ENCODE data around the gene SUPT5H. TPM values are rescaled to one million over a fixed set of nuclear protein-coding genes. Genes with fewer than 3 reads are reported as not detected.

SUPT5H gene
- total and polyA plus RNA-seq, 2 of the 13 experiments (the other 11 are each of a cell fraction or from before 2014, with no cell fraction given) = 48.2 to 51.7 TPM

GRCh38 chr19:39411081-39411831, 34.1 kb upstream of the SUPT5H start (continued):
- TF ChIP-seq STAT6 (CRISPR knock-in tag; IDR thresholded peaks at IDR 0.05; ENCODE audit: borderline replicate concordance) (no peak), ELF3 (CRISPR knock-in tag; IDR thresholded peaks at IDR 0.05) (peak; percentile 51; the same call in 1 of the 2 replicates), TGIF2 (CRISPR knock-in tag; IDR thresholded peaks at IDR 0.05) (0 out of 2 replicates have a peak, but pooled peaks have one; percentile 69), ARNT2 (CRISPR knock-in tag; IDR thresholded peaks at IDR 0.05; ENCODE audit: low read depth) (no peak; the same call in 1 of the 2 replicates), ELF4 (CRISPR knock-in tag; IDR thresholded peaks at IDR 0.05; ENCODE audit: borderline replicate concordance) (no peak), ZNF616 (CRISPR knock-in tag; IDR thresholded peaks at IDR 0.05; ENCODE audit: low read depth) (no peak), ZNF281 (CRISPR knock-in tag; IDR thresholded peaks at IDR 0.05; ENCODE audit: borderline replicate concordance) (peak; percentile 88), ZFP37 (CRISPR knock-in tag; IDR thresholded peaks at IDR 0.05; ENCODE audit: borderline replicate concordance) (peak; percentile 62; the same call in 1 of the 2 replicates), TBL1XR1 (IDR thresholded peaks at IDR 0.05; ENCODE audit: borderline replicate concordance, low read length, partially characterized antibody) (peak; percentile 74), NFYC (CRISPR knock-in tag; IDR thresholded peaks at IDR 0.05) (no peak), RXRA (CRISPR knock-in tag; IDR thresholded peaks at IDR 0.05) (peak; percentile 97), GATA4 (IDR thresholded peaks at IDR 0.05; ENCODE audit: borderline replicate concordance, low read depth) (peak; percentile 63; the same call in 1 of the 2 replicates), KAT7 (CRISPR knock-in tag; IDR thresholded peaks at IDR 0.05; ENCODE audit: borderline replicate concordance) (0 out of 2 replicates have a peak, but pooled peaks have one; percentile 10), RARA (CRISPR knock-in tag; IDR thresholded peaks at IDR 0.05) (peak; percentile 99), CEBPG (CRISPR knock-in tag; IDR thresholded peaks at IDR 0.05) (peak; percentile 40; the same call in 1 of the 2 replicates), POLR2AphosphoS5 (IDR thresholded peaks at IDR 0.05; ENCODE audit: low read depth, low read length) (peak; percentile 74), MEIS1 (CRISPR knock-in tag; IDR thresholded peaks at IDR 0.05; ENCODE audit: borderline replicate concordance) (no peak)
- TF ChIP-seq, protein P1, sequence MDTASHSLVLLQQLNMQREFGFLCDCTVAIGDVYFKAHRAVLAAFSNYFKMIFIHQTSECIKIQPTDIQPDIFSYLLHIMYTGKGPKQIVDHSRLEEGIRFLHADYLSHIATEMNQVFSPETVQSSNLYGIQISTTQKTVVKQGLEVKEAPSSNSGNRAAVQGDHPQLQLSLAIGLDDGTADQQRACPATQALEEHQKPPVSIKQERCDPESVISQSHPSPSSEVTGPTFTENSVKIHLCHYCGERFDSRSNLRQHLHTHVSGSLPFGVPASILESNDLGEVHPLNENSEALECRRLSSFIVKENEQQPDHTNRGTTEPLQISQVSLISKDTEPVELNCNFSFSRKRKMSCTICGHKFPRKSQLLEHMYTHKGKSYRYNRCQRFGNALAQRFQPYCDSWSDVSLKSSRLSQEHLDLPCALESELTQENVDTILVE (CRISPR knock-in tag; IDR thresholded peaks at IDR 0.05) = no peak
- TF ChIP-seq, protein P2, sequence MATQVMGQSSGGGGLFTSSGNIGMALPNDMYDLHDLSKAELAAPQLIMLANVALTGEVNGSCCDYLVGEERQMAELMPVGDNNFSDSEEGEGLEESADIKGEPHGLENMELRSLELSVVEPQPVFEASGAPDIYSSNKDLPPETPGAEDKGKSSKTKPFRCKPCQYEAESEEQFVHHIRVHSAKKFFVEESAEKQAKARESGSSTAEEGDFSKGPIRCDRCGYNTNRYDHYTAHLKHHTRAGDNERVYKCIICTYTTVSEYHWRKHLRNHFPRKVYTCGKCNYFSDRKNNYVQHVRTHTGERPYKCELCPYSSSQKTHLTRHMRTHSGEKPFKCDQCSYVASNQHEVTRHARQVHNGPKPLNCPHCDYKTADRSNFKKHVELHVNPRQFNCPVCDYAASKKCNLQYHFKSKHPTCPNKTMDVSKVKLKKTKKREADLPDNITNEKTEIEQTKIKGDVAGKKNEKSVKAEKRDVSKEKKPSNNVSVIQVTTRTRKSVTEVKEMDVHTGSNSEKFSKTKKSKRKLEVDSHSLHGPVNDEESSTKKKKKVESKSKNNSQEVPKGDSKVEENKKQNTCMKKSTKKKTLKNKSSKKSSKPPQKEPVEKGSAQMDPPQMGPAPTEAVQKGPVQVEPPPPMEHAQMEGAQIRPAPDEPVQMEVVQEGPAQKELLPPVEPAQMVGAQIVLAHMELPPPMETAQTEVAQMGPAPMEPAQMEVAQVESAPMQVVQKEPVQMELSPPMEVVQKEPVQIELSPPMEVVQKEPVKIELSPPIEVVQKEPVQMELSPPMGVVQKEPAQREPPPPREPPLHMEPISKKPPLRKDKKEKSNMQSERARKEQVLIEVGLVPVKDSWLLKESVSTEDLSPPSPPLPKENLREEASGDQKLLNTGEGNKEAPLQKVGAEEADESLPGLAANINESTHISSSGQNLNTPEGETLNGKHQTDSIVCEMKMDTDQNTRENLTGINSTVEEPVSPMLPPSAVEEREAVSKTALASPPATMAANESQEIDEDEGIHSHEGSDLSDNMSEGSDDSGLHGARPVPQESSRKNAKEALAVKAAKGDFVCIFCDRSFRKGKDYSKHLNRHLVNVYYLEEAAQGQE (IDR thresholded peaks at IDR 0.05; ENCODE audit: borderline replicate concordance in 1 of 2, low read depth in 1 of 2, low read length in 2 of 2) = peak in 1 of 2 experiments; percentile 32; a peak in 1 of 4 replicates
